Naive B cell (primary cell): ENCODE results near the gene SFMBT1. TPM values are rescaled to one million over a fixed set of nuclear protein-coding genes. Genes with fewer than 3 reads are reported as not detected.

Source experiments
- ATAC-seq, 2 donors: fragments of 150-1000 bp; cut with Tn5 transposase; 2 replicates each; pipeline ENCODE4 v1.10.0; 2021; ENCODE audit warnings: low read depth in 2 of 2, mild to moderate bottlenecking in 2 of 2, moderate library complexity in 2 of 2
- DNase-seq: peaks from one replicate; pipeline ENCODE4 v3.0.0; 2022
- H3K27ac Mint-ChIP-seq, 6 donors: one replicate each; pipeline ENCODE4 v1.8.0; 2020 to 2022; ENCODE audit warnings: mild to moderate bottlenecking in 6 of 6, mixed read lengths in 6 of 6, moderate library complexity in 5 of 6, inconsistent platforms in 2 of 6
- H3K27me3 Mint-ChIP-seq, 3 donors: one replicate each; pipeline ENCODE4 v1.8.0; 2021 to 2022; ENCODE audit warnings: mixed read lengths in 3 of 3, mild to moderate bottlenecking in 1 of 3
- H3K36me3 Mint-ChIP-seq, 2 donors: one replicate each; pipeline ENCODE4 v1.8.0; 2020 to 2022; ENCODE audit warnings: mixed read lengths in 2 of 2, inconsistent platforms in 1 of 2, mild to moderate bottlenecking in 1 of 2
- H3K4me1 Mint-ChIP-seq, 3 donors: one replicate each; pipeline ENCODE4 v1.8.0; 2020 to 2022; ENCODE audit warnings: mixed read lengths in 3 of 3, inconsistent platforms in 1 of 3, mild to moderate bottlenecking in 1 of 3, moderate library complexity in 1 of 3
- H3K4me3 Mint-ChIP-seq, 8 donors: one replicate each; pipeline ENCODE4 v1.8.0; 2020 to 2022; ENCODE audit warnings: mild to moderate bottlenecking in 8 of 8, mixed read lengths in 8 of 8, moderate library complexity in 8 of 8, inconsistent platforms in 2 of 8
- H3K9me3 Mint-ChIP-seq, 7 donors: one replicate each; pipeline ENCODE4 v1.8.0; 2020 to 2022; ENCODE audit warnings: mixed read lengths in 7 of 7, mild to moderate bottlenecking in 5 of 7, inconsistent platforms in 2 of 7, moderate library complexity in 1 of 7
- polyA plus RNA-seq, 6 donors: library from polyadenylated mRNA; unstranded; fragments of 300-500 nt; fragmentation: Illumina TruSeq; gene quantifications; one replicate each; pipeline ENCODE4 v1.2.3, GENCODE V29; 2021; ENCODE audit warnings: low read depth in 6 of 6

Gene SFMBT1
- polyA plus RNA-seq, 6 donors from 2014 or later, result 2.2 to 22.5 (median 19.6) TPM

DNA sequence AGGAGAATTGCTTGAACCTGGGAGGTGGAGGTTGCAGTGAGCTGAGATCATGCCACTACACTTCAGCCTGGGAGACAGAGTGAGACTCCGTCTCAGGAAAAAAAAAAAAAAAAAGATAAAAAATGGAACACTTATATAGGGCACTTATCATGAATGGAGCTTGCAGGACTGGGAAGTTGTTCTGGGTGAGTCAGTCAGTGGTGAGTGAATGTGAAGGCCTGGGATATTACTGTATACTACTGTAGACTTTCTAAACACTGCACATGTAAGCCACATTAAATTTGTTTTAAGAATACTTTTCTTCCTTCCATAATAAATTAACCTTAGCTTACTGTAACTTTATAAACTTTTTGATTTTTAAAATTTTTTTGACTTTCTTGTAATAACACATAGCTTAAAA, 59.8 kb downstream of the SFMBT1 start:
- Mint-ChIP-seq H3K27me3 (no peaks in the 10 kb centered on the region), H3K27ac (peak overlapping the region in 3 of 6 donors; percentile 28 to 89 (median 80)), H3K36me3 (no peaks in the 10 kb centered on the region), H3K9me3 (peaks cover 0 to 2% (median 0%) of the 10 kb centered on the region in 7 donors), H3K4me1 (peaks cover 25 to 47% (median 46%) of the 10 kb centered on the region in 3 donors), H3K4me3 (no peak overlapping the region)
- DNase-seq (no peak), ATAC-seq (no peak)

DNA sequence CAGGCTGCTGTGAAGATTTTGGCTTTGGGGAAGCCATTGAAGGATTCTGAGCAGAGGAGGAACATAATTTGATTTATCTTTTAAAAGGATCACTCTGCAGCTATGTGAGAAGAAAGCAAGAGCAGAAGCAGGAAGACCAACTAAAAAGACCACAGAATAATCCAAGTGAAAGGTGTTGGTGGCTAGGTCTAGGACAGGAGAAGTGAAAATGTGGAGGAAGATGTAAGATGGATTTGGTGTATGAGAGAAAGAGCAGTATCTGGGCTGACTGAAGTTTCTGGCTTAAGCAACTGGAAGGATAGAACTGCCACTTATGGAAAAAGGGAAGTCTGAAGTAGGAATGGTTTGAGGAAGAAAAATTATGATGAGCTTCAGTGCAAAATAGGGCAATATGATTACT, 62.0 kb downstream of the SFMBT1 start:
- Mint-ChIP-seq H3K4me1 (peaks cover 28 to 47% (median 31%) of the 10 kb centered on the region in 3 donors), H3K36me3 (no peaks in the 10 kb centered on the region), H3K4me3 (peak overlapping the region; percentile 0 to 78 (median 66)), H3K27me3 (no peaks in the 10 kb centered on the region), H3K9me3 (peaks cover 0 to 5% (median 0%) of the 10 kb centered on the region in 7 donors), H3K27ac (peak overlapping the region; percentile 67 to 95 (median 91))
- DNase-seq (no peak), ATAC-seq (peak; percentile 35 to 41)

DNA sequence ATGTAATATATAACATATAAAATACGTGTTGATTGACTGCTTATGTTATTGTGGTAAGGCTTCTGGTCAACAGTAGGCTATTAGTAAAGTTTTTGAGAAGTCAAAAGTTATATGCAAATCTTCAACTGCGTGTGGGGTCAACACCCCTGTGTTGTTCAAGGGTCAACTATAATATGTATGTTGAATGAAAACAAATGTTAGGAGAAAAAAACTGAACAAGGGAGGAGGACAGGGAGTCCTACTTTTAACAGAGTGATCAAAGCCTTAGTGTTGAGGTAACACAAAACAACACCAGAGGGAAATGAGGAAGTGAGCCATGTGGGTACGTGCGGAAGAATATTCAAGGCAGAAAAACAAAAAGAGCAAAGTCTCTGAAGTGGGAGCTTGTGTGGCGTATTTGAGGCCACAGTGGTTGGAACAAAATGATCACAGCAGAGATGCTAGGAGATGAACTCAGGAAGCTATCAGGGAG, 62.5 kb downstream of the SFMBT1 start:
- Mint-ChIP-seq H3K4me3 (peak overlapping the region; percentile 0 to 78 (median 66)), H3K27me3 (no peaks in the 10 kb centered on the region), H3K4me1 (peaks cover 28 to 44% (median 31%) of the 10 kb centered on the region in 3 donors), H3K36me3 (no peaks in the 10 kb centered on the region), H3K9me3 (peaks cover 0 to 5% (median 0%) of the 10 kb centered on the region in 7 donors), H3K27ac (peak overlapping the region; percentile 88 to 95 (median 91))
- ATAC-seq, result peak; percentile 92 to 94
- DNase-seq, result peak; percentile 69

DNA sequence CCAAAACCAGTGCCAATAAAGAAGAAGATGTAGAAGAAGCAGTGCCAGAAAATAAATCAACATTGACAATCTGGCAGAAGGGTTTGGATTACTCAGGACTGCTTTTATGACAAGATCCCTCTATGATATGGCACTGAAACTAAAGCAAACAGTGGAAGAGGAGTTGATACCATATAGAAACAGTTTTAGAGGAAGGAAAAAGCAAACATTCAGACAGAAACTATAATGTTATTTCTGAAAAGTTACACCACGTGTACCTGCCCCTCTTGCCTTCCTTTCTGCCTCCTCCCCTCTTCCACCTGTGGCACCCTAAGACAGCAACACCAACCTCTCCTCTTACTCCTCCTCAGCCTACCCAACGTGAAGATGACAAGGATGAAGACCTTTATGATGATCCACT, 63.0 kb downstream of the SFMBT1 start:
- DNase-seq (peak; percentile 12), ATAC-seq (peak; percentile 12 to 14)
- Mint-ChIP-seq H3K36me3 (no peaks in the 10 kb centered on the region), H3K27ac (peak overlapping the region; percentile 89 to 95 (median 91)), H3K4me3 (peak overlapping the region in 6 of 8 donors; percentile 14 to 77 (median 57)), H3K27me3 (no peaks in the 10 kb centered on the region), H3K9me3 (peaks cover 0 to 5% (median 0%) of the 10 kb centered on the region in 7 donors), H3K4me1 (peaks cover 25 to 41% (median 26%) of the 10 kb centered on the region in 3 donors)

DNA sequence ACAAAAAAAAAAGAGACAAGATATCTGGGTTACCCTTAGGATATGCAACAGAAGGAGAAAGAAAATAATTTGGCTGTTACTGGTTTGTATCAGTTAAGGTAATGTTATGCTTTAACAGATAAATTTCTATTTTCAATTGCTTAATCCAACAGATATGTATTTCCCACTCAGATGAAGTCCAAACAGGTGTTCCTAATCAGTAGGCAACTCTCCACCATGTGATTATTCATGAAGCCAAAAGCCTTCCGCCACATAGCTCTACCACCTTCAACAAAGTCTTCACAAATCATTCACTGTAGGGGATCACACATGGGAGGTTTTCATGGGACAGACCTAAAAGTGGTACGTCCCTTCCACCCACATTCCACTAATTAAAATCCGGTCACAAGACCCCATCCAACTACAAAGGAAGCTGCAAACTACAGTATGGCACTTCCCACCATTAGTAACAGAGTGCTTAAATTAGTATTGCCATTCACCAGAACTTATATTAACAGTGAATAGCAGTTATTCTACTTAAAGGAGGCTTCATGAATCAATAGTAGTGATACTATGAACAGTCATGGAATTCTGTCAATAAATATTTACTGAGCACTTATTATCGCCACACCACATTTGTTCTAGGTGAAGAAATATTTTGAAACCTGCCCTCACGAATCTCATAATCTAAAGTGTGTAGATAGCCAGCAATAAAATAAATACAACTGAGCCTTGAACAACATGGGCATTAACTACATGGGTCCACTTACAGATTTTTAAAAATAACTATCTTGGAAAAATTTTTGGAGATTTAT, 66.5 kb downstream of the SFMBT1 start:
- no peaks in the 10 kb centered on the region for H3K36me3 Mint-ChIP-seq
- no peak overlapping the region for H3K4me3 Mint-ChIP-seq
- DNase-seq (no peak), ATAC-seq (no peak)
- H3K9me3 Mint-ChIP-seq, result peaks cover 0 to 5% (median 0%) of the 10 kb centered on the region in 7 donors
- H3K4me1 Mint-ChIP-seq, result peaks cover 22 to 31% (median 25%) of the 10 kb centered on the region in 3 donors
- H3K27ac Mint-ChIP-seq, result peak overlapping the region in 4 of 6 donors; percentile 14 to 86 (median 59)
- H3K27me3 Mint-ChIP-seq, result no peaks in the 10 kb centered on the region

DNA sequence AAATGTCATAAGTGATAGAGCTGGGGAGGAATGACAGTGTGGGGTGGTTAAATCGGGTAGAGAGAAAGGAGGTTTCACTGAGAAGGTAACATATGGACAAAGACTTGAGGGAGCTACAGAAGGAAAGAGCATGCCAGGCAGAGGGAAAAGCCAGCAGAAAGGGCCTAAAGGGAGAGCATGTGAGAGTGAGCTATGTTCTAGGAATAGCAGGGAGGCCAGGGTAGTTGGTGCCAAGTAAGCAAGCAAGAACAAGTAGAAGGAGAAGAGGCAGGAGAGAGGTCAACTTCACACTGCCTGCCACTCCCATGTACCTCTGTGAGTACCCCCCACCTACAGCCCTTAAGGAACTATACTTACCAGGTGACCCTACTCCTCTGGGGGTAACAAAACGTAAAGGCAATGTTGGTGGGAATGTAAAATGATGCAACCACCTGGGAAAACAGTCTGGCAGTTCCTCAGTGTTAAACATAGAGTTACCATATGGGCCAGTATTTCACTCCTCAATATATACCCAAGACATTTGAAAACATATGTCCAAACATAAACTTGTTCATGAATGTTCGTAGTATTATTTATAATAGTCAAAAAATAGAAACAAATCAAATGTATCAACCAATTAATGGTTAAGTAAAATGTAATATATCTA, 67.6 kb downstream of the SFMBT1 start:
- H3K4me3 Mint-ChIP-seq, result peak overlapping the region in 1 of 8 donors; percentile 78
- H3K4me1 Mint-ChIP-seq, result peaks cover 17 to 27% (median 24%) of the 10 kb centered on the region in 3 donors
- no peaks in the 10 kb centered on the region for H3K27me3 Mint-ChIP-seq
- peak overlapping the region in 3 of 6 donors; percentile 34 to 92 (median 51) for H3K27ac Mint-ChIP-seq
- no peaks in the 10 kb centered on the region for H3K36me3 Mint-ChIP-seq
- ATAC-seq, result no peak
- H3K9me3 Mint-ChIP-seq, result peaks cover 0 to 5% (median 0%) of the 10 kb centered on the region in 7 donors
- no peak for DNase-seq

DNA sequence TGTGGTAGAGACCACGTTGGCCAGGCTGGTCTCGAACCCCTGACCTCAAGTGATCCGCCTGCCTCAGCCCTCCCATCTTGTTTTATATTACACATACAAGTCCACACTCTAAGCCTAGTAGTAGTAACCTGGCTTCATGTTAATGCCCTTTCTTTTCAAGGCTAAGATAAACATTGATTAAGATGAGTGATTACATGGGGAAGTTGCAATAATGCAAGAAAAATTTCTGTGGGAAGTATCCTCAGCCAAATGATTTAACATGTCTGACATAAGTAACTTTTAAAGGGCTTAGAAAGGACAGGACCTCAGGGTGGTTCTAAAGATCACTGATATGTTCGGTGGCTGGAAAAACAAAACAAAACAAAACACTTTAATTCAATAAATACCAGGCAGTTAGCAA, 72.1 kb downstream of the SFMBT1 start:
- DNase-seq, result no peak
- Mint-ChIP-seq H3K27me3 (no peaks in the 10 kb centered on the region), H3K4me1 (peaks cover 9 to 23% (median 11%) of the 10 kb centered on the region in 3 donors), H3K4me3 (no peak overlapping the region), H3K36me3 (no peaks in the 10 kb centered on the region), H3K27ac (peak overlapping the region in 1 of 6 donors; percentile 16), H3K9me3 (no peaks in the 10 kb centered on the region)
- ATAC-seq, result no peak

DNA sequence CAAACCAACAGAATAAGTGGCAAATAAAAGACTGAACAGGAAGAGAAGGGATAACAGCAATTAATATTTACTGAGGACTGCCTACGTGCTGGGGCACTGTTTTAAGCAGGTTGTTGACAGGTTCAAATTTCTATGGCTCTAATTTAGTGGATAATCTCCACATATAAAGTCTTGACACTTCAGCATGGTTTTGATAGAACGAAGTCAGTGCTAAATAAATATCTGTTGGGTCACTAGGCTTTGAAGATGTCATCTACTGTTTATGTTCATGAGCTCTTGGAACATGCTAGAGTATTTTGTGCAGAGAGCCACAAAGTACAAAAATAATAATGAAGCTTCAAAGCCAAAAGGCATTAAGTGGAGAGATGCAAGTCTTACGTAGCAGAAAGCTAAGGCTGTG, 74.0 kb downstream of the SFMBT1 start:
- Mint-ChIP-seq H3K27ac (no peak overlapping the region), H3K4me3 (no peak overlapping the region), H3K27me3 (no peaks in the 10 kb centered on the region), H3K36me3 (peaks cover 0 to 7% of the 10 kb centered on the region in 2 donors), H3K4me1 (peaks cover 8 to 23% (median 14%) of the 10 kb centered on the region in 3 donors), H3K9me3 (no peaks in the 10 kb centered on the region)
- no peak for DNase-seq
- no peak for ATAC-seq

DNA sequence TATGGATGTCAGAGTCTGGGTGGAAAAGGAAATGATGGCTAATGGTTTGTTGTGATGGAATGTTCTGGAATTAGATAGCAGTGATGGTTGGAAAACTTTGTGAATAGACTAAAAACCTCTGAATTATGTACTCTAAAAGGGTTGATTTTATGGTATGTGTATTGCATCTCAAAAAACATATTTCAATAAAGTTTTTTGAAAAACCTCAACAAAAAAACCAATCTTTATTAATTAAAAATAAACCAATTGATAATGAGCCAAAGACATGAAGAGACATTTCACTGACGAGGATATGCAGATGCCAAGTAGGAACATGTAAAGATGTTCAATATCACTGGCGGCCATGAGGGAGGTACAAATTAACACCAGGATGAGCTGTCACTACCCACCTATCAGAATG, 78.5 kb downstream of the SFMBT1 start:
- ATAC-seq, result no peak
- H3K27me3 Mint-ChIP-seq, result no peaks in the 10 kb centered on the region

DNA sequence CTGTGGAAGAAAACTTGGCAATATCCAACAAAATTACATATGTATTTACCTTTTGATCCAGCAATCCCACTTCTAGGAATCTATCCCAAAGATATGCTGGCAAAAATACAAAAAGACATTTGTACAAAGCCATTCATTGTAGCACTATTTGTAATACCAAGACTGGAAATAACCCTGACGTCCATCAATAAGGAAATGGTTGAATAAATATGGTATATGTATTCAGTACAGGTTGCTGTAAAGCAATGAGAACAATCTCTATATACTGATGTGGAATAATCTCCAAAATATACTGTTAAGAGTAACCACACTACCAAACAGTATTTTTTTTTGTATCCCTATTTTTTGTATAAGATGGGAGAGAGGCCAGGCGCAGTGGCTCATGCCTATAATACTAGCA, 83.7 kb downstream of the SFMBT1 start:
- Mint-ChIP-seq H3K4me1 (peaks cover 25 to 37% (median 30%) of the 10 kb centered on the region in 3 donors), H3K9me3 (peaks cover 0 to 2% (median 0%) of the 10 kb centered on the region in 7 donors), H3K36me3 (peaks cover 0 to 19% of the 10 kb centered on the region in 2 donors), H3K4me3 (no peak overlapping the region), H3K27me3 (no peaks in the 10 kb centered on the region), H3K27ac (no peak overlapping the region)
- ATAC-seq, result no peak
- no peak for DNase-seq

More for the DNA sequence above, 78.5 kb downstream of the SFMBT1 start:
- Mint-ChIP-seq H3K4me3 (no peak overlapping the region), H3K27ac (peak overlapping the region in 3 of 6 donors; percentile 29 to 67 (median 57)), H3K36me3 (peaks cover 0 to 15% of the 10 kb centered on the region in 2 donors), H3K4me1 (peaks cover 2 to 14% (median 12%) of the 10 kb centered on the region in 3 donors), H3K9me3 (no peaks in the 10 kb centered on the region)
- DNase-seq, result no peak

DNA sequence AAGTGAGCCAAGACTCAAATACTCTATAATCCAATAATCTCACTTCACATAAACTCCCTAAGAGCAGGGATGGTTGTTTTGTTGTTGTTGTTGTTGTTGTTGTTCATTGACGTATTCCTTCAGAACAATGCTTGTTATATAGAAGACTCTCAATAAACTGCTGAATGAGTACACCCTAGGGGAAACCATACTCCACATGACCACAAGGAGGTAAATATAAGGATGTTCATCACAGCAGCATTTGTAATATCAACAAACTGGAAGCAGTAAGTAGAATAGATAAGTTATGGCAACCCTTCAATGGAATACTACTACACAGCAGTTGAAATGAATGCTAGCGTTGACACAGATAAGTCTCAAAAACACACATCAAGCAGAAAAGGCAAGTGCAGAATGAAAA, 86.1 kb downstream of the SFMBT1 start:
- Mint-ChIP-seq H3K4me1 (peaks cover 29 to 50% (median 49%) of the 10 kb centered on the region in 3 donors), H3K27ac (peak overlapping the region in 1 of 6 donors; percentile 34), H3K4me3 (no peak overlapping the region), H3K36me3 (peaks cover 0 to 9% of the 10 kb centered on the region in 2 donors), H3K27me3 (no peaks in the 10 kb centered on the region), H3K9me3 (peaks cover 0 to 2% (median 0%) of the 10 kb centered on the region in 7 donors)
- ATAC-seq, result peak in 1 of 2 donors; percentile 27
- DNase-seq, result no peak

DNA sequence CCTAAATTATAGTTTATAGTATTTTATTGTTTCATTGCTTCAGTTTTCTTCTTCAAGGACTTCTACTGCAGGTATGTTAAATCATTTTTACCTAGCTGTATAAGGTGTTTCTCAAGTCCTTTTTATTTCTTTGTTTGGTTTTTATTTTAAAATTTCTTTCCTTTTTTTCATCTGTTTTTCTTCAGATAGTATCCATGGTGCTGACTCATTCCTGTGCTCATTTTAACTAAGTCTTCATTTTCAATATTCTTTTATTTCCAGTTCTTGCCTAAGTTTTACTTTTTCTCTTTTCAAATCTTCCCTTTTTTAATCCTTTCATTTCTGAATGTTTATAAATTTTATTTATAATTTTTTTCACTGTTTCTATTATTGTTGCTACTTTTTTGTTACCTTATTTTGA, 106.3 kb downstream of the SFMBT1 start:
- ATAC-seq, result no peak
- H3K27me3 Mint-ChIP-seq, result no peaks in the 10 kb centered on the region
- no peak overlapping the region for H3K27ac Mint-ChIP-seq
- H3K36me3 Mint-ChIP-seq, result peaks cover 8 to 9% of the 10 kb centered on the region in 2 donors
- no peak for DNase-seq
- H3K4me1 Mint-ChIP-seq, result peaks cover 4 to 6% (median 4%) of the 10 kb centered on the region in 3 donors
- no peak overlapping the region for H3K4me3 Mint-ChIP-seq
- no peaks in the 10 kb centered on the region for H3K9me3 Mint-ChIP-seq
